ENCODE results near the gene SLC16A6.
"Not testable (repeated sequence)": the region's sequence is repeated elsewhere in the genome, so short reads cannot be mapped to it uniquely, and the experiment has no call there.

Gene SLC16A6

DNA sequence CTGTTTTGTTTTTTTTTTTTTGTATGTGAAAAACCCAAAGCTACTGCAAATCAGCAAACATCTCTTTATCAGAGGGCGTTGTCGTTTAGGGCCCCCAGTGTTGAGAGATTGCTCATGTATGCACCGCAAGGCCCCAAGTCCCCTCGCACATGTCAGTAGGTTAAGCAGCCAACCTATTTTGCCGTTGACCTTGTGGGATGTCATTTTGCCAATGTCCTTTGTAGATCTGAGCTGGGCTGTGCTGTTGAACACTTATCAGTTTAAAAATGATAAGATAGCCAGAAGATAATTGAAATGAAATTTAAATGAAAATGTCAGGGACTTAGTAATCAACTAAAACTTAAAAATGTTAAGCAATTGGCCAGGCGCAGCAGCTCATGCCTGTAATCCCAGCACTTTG is 26.5 kb upstream of the SLC16A6 start:
- no peak for TF ChIP-seq TAF1 (IDR thresholded peaks at IDR 0.05; ENCODE audit: low read depth, low read length)
- no peak for TF ChIP-seq POLR2A (IDR thresholded peaks at IDR 0.05; ENCODE audit: low read depth, low read length)
- no peak for TF ChIP-seq POU2F2 (IDR thresholded peaks at IDR 0.05; ENCODE audit: low read depth, low read length)
- no peak for TF ChIP-seq POLR2AphosphoS5 (IDR thresholded peaks at IDR 0.05; ENCODE audit: low read depth, low read length)
- TF ChIP-seq PAX5 (IDR thresholded peaks at IDR 0.05; ENCODE audit: insufficient read depth, low read length, severe bottlenecking) = no peak
- no peak for TF ChIP-seq SPI1 (IDR thresholded peaks at IDR 0.05; ENCODE audit: low read depth, low read length)
- FAIRE-seq = no peak
- DNase-seq (ENCODE audit: insufficient read length, low spot score) = no peak

DNA sequence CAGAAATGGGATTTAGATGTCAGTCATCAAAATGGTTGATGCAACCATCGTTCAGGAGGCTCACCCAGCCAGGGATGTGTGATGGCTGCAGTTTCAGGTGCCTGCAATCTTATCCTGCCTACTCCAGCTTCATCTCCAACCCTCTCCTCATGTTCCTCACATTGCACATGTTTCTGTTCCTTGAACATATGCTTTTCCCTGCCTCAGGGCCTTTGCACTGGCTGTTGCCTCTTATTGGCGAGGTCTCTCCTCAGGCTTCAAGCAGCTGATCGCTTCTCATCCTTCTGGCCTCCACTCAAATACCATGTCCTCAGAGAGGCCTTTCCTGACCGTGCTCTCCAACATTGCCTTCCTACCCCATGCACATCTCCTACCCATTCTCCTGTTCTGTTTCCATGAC is 25.0 kb upstream of the SLC16A6 start:
- no peak for FAIRE-seq
- TF ChIP-seq TAF1 (IDR thresholded peaks at IDR 0.05; ENCODE audit: low read depth, low read length) (no peak), SPI1 (IDR thresholded peaks at IDR 0.05; ENCODE audit: low read depth, low read length) (no peak), POLR2A (IDR thresholded peaks at IDR 0.05; ENCODE audit: low read depth, low read length) (no peak), PAX5 (IDR thresholded peaks at IDR 0.05; ENCODE audit: insufficient read depth, low read length, severe bottlenecking) (no peak), POU2F2 (IDR thresholded peaks at IDR 0.05; ENCODE audit: low read depth, low read length) (no peak), POLR2AphosphoS5 (IDR thresholded peaks at IDR 0.05; ENCODE audit: low read depth, low read length) (no peak)
- DNase-seq (ENCODE audit: insufficient read length, low spot score) = no peak

DNA sequence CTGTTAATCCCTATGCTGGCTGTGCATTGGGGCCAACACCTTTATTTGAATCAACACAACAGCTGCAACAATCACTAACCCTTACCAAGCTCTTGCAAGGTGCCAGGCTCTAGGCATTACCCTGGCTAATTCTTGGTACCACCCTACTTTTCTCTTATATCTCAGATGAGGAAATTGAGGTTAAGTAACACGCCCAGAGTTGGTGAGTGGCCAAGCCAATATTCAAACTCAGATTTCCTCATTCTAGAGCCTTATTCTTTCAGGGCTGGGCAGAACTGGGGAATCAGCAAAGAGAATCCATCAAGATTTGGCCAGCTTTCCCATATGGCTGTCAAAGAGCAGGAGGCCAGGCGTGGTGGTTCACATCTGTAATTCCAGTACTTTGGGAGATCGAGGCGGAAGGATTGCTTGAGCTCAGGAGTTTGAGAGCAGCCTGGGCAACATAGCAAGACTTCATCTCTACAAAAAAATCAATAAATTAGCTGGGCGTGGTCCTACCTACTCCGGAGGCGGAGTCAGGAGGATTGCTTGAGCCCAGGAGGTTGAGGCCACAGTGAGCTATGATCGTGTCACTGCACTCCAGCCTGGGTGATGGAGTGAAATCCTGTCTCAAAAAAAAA is 24.1 kb upstream of the SLC16A6 start:
- DNase-seq (ENCODE audit: insufficient read length, low spot score) = no peak
- no peak for TF ChIP-seq POLR2AphosphoS5 (IDR thresholded peaks at IDR 0.05; ENCODE audit: low read depth, low read length)
- TF ChIP-seq POU2F2 (IDR thresholded peaks at IDR 0.05; ENCODE audit: low read depth, low read length) = no peak
- no peak for TF ChIP-seq TAF1 (IDR thresholded peaks at IDR 0.05; ENCODE audit: low read depth, low read length)
- no peak for FAIRE-seq

DNA sequence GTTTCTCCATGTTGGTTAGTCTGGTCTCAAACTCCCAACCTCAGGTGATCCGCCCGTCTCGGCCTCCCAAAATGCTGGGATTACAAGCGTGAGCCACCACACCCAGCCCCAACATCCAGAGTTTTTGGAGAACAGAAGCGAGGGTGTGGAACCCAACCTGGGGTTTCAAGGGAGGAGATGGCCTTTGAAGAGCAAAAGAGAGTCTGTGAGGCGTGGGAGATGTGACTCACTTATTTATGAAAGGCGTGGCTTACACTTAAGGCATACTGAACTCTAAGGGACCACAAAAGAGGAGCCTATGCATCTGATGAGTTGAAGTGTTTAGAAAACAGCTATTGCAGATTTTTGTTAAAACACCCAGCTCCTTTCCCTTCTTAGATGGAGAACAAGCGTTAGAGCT is 19.2 kb upstream of the SLC16A6 start:
- DNase-seq (ENCODE audit: insufficient read length, low spot score) = no peak
- FAIRE-seq = no peak

DNA sequence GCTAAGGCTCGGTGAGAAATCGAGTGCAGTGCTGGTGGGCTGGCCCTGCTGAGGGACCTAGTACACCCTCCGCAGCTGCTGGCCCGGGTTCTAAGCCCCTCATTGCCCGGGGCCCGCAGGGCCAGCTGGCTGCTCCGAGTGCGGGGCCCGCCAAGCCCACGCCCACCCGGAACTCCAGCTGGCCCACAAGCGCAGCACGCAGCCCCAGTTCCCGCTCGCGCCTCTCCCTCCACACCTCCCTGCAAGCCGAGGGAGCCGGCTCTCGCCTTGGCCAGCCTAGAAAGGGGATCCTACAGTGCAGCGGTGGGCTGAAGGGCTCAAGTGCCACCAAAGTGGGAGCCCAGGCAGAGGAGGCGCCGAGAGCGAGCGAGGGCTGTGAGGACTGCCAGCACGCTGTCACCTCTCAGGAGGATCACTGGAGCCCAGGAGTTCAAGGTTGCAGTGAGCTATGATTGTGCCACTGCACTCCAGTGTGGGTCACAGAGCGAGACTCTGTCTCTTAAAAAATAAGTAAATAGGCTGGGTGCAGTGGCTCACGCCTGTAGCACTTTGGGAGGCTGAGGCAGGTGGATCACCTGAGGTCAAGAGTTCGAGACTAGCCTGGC is 18.2 kb upstream of the SLC16A6 start:
- not testable (repeated sequence) for DNase-seq (ENCODE audit: insufficient read length, low spot score); FAIRE-seq

More for the DNA sequence above, 19.2 kb upstream of the SLC16A6 start:
- TF ChIP-seq POLR2AphosphoS5 (IDR thresholded peaks at IDR 0.05; ENCODE audit: low read depth, low read length) = no peak

DNA sequence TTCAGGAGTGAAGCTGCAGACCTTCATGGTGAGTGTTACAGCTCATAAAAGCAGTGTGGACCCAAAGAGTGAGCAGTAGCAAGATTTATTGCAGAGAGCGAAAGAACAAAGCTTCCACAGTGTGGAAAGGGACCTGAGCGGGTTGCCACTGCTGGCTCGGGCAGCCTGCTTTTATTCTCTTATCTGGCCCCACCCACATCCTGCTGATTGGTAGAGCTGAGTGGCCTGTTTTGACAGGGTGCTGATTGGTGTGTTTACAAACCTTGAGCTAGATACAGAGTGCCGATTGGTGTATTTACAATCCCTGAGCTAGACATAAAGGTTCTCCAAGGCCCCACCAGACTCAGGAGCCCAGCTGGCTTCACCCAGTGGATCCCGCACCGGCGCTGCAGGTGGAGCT is 17.6 kb upstream of the SLC16A6 start:
- DNase-seq (ENCODE audit: insufficient read length, low spot score); FAIRE-seq: not testable (repeated sequence)

DNA sequence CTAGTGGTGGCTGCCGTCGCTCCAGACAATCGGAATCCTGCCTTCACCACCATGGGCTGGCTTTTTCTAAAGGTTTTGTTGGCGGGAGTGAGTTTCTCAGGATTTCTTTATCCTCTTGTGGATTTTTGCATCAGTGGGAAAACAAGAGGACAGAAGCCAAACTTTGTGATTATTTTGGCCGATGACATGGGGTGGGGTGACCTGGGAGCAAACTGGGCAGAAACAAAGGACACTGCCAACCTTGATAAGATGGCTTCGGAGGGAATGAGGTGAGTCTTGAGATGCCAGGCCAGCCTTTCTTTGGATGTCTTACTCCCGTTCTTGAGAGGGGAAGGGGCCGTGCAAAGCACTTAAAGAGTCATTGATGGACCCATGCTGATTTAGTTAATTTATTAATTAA is 16.5 kb upstream of the SLC16A6 start:
- TF ChIP-seq POU2F2 (IDR thresholded peaks at IDR 0.05; ENCODE audit: low read depth, low read length) (no peak), PAX5 (IDR thresholded peaks at IDR 0.05; ENCODE audit: insufficient read depth, low read length, severe bottlenecking) (no peak), POLR2A (IDR thresholded peaks at IDR 0.05; ENCODE audit: low read depth, low read length) (no peak), POLR2AphosphoS5 (IDR thresholded peaks at IDR 0.05; ENCODE audit: low read depth, low read length) (no peak), TAF1 (IDR thresholded peaks at IDR 0.05; ENCODE audit: low read depth, low read length) (no peak), SPI1 (IDR thresholded peaks at IDR 0.05; ENCODE audit: low read depth, low read length) (no peak)
- no peak for FAIRE-seq

DNA sequence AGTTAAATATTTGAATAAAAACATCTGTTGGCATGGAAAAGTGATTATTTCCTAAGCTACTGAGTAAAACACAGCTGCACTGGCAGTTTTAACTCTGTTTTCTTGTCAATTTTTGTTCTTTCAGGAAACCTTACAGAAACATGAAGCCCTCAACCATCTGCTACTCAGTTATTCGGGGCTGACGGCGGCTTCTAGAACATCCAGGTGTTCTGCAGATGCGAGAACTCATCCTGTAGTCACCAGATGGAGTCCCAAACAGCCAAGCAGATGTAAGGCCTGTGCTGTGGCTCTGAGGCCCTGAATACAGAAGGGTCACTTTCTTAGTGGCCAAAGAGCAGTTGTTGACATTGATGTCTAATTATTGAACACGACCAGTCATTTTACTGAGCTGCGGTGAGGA is 15.9 kb upstream of the SLC16A6 start:
- DNase-seq (ENCODE audit: insufficient read length, low spot score) (no peak), FAIRE-seq (no peak)
- no peak for TF ChIP-seq TAF1 (IDR thresholded peaks at IDR 0.05; ENCODE audit: low read depth, low read length)
- no peak for TF ChIP-seq POU2F2 (IDR thresholded peaks at IDR 0.05; ENCODE audit: low read depth, low read length)
- TF ChIP-seq POLR2AphosphoS5 (IDR thresholded peaks at IDR 0.05; ENCODE audit: low read depth, low read length) = no peak
- TF ChIP-seq POLR2A (IDR thresholded peaks at IDR 0.05; ENCODE audit: low read depth, low read length) = no peak
- no peak for TF ChIP-seq PAX5 (IDR thresholded peaks at IDR 0.05; ENCODE audit: insufficient read depth, low read length, severe bottlenecking)
- TF ChIP-seq SPI1 (IDR thresholded peaks at IDR 0.05; ENCODE audit: low read depth, low read length) = no peak

More for the DNA sequence above, 16.5 kb upstream of the SLC16A6 start:
- no peak for DNase-seq (ENCODE audit: insufficient read length, low spot score)

DNA sequence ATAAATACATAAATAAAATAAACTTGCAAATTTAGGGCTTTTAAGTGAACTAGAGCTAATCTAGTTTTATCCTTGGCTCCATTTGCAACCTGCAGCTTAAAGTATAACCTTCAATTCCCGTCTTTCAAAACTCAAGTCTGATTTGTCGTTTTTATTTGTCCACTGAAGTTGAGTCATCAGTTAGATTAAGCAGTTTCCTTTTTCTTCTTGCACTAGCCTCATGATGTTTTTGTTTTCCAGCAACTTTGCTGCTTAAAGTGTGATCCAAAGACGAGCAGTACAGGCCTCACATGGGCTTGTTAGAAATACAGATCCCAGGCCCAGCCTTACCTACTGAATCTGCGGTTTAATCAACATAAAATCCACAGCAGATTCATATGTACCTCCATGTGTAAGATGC is 14.2 kb upstream of the SLC16A6 start:
- FAIRE-seq = no peak
- DNase-seq (ENCODE audit: insufficient read length, low spot score) = no peak
- TF ChIP-seq PAX5 (IDR thresholded peaks at IDR 0.05; ENCODE audit: insufficient read depth, low read length, severe bottlenecking) = no peak
- TF ChIP-seq SPI1 (IDR thresholded peaks at IDR 0.05; ENCODE audit: low read depth, low read length) = no peak
- TF ChIP-seq TAF1 (IDR thresholded peaks at IDR 0.05; ENCODE audit: low read depth, low read length) = no peak
- TF ChIP-seq POLR2AphosphoS5 (IDR thresholded peaks at IDR 0.05; ENCODE audit: low read depth, low read length) = no peak
- TF ChIP-seq POLR2A (IDR thresholded peaks at IDR 0.05; ENCODE audit: low read depth, low read length) = no peak
- no peak for TF ChIP-seq POU2F2 (IDR thresholded peaks at IDR 0.05; ENCODE audit: low read depth, low read length)

DNA sequence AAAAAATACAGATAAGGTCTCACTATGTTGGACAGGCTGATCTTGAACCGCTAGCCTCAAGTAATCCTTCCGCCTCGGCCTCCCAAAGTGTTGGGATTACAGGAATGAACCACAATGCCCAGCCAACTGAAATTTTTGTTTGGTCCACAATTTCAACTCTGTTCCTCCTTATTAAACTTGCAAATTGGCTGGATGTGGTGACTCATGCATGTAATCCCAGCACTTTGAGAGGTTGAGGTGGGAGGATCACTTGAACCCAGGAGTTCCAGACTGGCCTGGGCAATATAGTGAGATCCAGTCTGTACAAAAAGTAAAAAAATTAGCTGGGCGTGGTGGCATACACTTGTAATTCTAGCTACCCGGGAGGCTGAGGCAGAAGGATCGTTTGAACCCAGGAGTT is 13.8 kb upstream of the SLC16A6 start:
- no peak for FAIRE-seq
- no peak for TF ChIP-seq POLR2AphosphoS5 (IDR thresholded peaks at IDR 0.05; ENCODE audit: low read depth, low read length)
- TF ChIP-seq PAX5 (IDR thresholded peaks at IDR 0.05; ENCODE audit: insufficient read depth, low read length, severe bottlenecking) = no peak
- TF ChIP-seq POU2F2 (IDR thresholded peaks at IDR 0.05; ENCODE audit: low read depth, low read length) = no peak
- no peak for TF ChIP-seq TAF1 (IDR thresholded peaks at IDR 0.05; ENCODE audit: low read depth, low read length)
- TF ChIP-seq SPI1 (IDR thresholded peaks at IDR 0.05; ENCODE audit: low read depth, low read length) = no peak
- TF ChIP-seq POLR2A (IDR thresholded peaks at IDR 0.05; ENCODE audit: low read depth, low read length) = no peak
- DNase-seq (ENCODE audit: insufficient read length, low spot score) = no peak

DNA sequence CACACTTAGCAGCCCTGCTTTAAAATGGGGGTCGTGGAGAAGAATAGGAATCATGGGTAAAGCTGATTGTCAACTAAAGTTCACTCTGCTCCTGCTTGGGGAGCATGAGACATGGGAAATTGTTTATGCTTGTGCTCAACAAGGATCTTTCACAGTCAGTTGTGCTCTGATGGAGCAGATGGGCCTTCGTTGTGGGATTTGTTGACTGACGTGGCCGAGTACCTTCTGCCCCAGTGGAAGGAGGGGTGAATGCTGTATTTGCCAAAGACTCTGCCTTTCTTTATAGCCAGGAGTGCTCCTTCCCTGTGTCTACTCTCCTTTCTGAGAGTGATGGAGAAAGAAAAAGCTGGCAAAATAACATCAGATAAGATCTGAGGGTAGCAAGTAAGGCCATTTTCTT is 11.7 kb upstream of the SLC16A6 start:
- DNase-seq (ENCODE audit: insufficient read length, low spot score) = no peak
- TF ChIP-seq POLR2AphosphoS5 (IDR thresholded peaks at IDR 0.05; ENCODE audit: low read depth, low read length) (no peak), POU2F2 (IDR thresholded peaks at IDR 0.05; ENCODE audit: low read depth, low read length) (no peak), PAX5 (IDR thresholded peaks at IDR 0.05; ENCODE audit: insufficient read depth, low read length, severe bottlenecking) (no peak), POLR2A (IDR thresholded peaks at IDR 0.05; ENCODE audit: low read depth, low read length) (no peak), SPI1 (IDR thresholded peaks at IDR 0.05; ENCODE audit: low read depth, low read length) (no peak), TAF1 (IDR thresholded peaks at IDR 0.05; ENCODE audit: low read depth, low read length) (no peak)
- FAIRE-seq = no peak
